Duodenal mucosa (tissue), 2 donors: ENCODE measurements around the gene MAK.
A peak's percentile ranks its signal among the peaks of the same experiment; 100 is the strongest.

Source experiments
- H3K27ac ChIP-seq: one replicate; pipeline ENCODE4 v1.7.0; 2013; ENCODE audit warnings: low read depth, low read length
- H3K27me3 ChIP-seq, 2 donors: one replicate each; pipeline ENCODE4 v1.7.0; 2013; ENCODE audit warnings: low read length in 2 of 2, control low read depth in 1 of 2; ENCODE audit not compliant: insufficient read depth in 2 of 2, control insufficient read depth in 1 of 2
- H3K36me3 ChIP-seq, 2 donors: one replicate each; pipeline ENCODE4 v1.7.0; 2013; ENCODE audit warnings: low read length in 2 of 2, control low read depth in 1 of 2; ENCODE audit not compliant: insufficient read depth in 2 of 2, control insufficient read depth in 1 of 2
- H3K4me1 ChIP-seq, 2 donors: one replicate each; pipeline ENCODE4 v1.7.0; 2013; ENCODE audit warnings: low read length in 2 of 2, control low read depth in 1 of 2; ENCODE audit not compliant: insufficient read depth in 2 of 2, control insufficient read depth in 1 of 2
- H3K4me3 ChIP-seq, 2 donors: one replicate each; pipeline ENCODE4 v1.7.0; 2013; ENCODE audit warnings: low read length in 2 of 2, low read depth in 1 of 2
- H3K9ac ChIP-seq, 2 donors: one replicate each; pipeline ENCODE4 v1.7.0; 2013; ENCODE audit warnings: low read length in 2 of 2, low read depth in 1 of 2
- H3K9me3 ChIP-seq, 2 donors: one replicate each; pipeline ENCODE4 v1.7.0; 2013; ENCODE audit warnings: low read length in 2 of 2, control low read depth in 1 of 2; ENCODE audit not compliant: control insufficient read depth in 1 of 2

MAK gene

DNA sequence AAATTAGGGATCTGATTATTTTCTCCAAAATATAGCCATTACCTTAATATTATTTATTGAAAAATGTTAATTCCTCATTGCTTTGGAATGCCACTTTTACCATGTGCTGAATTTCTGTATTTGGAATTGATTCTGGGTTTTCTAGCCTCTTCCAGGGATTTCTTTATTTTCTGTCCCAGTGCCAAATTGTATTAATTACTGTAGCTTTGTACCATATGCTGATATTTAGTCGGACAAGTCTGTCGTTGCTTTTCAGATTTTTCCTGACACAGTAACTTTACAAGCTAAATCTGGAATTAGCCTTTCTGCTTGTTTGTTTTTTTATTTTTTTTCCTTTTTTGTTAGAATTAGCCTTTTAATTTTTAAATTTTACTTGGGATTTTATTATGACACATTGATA is 101.6 kb downstream of the MAK start:
- Histone ChIP-seq H3K4me1 (no peaks in the 10 kb centered on the region), H3K9ac (no peak overlapping the region), H3K27me3 (no peaks in the 10 kb centered on the region), H3K4me3 (no peak overlapping the region), H3K27ac (no peak overlapping the region), H3K9me3 (no peaks in the 10 kb centered on the region), H3K36me3 (peaks cover 6 to 18% of the 10 kb centered on the region in 2 donors)

DNA sequence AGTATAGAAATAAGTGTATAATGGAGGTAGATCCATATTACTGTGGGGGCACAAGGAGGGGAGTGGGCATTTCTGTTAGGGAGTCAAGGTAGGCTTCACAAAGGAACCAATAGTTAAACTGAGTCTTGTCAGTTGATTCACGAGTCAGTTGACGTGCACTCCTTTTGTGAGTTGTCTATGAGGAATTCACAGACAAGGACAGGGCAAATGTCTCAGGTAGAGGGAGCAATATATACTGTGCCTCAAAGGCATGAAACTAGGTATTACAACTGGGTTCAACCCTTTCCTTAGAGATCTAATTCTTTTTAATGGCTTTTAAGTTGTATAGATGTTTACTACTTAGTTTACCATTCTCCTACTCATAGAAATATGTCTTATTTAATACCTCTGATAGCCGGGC is 104.5 kb downstream of the MAK start:
- H3K27me3 ChIP-seq: no peaks in the 10 kb centered on the region
- no peaks in the 10 kb centered on the region for H3K4me1 ChIP-seq
- no peak overlapping the region for H3K4me3 ChIP-seq
- H3K9me3 ChIP-seq: no peaks in the 10 kb centered on the region
- H3K27ac ChIP-seq: no peak overlapping the region
- no peak overlapping the region for H3K9ac ChIP-seq
- H3K36me3 ChIP-seq: peaks cover 6 to 38% of the 10 kb centered on the region in 2 donors

DNA sequence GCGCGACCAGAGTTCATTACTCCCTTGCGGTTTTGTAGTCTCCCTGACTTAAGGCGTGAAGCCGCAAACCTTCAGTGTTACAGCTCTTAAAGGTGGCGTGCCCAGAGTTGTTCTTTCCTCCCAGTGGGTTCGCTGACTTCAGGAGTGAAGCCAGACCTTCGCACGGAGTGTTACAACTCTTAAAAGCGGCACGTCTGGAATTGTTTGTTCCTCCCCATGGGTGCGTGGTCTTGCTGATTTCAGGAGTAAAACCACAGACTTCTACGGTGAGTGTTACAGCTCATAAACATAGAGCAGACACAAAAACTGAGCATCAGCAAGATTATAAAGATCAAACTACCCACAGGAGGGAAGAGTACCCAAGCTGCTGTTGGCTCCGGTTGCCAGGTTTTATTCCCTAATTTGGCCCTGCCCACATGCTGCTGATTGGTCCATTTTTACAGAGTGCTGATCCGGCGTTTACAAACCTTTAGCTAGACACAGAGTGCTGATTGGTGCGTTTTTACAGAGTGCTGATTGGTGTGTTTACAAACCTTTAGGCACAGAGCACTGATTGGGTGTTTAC is 105.1 kb downstream of the MAK start:
- Histone ChIP-seq H3K36me3 (peaks cover 9 to 40% of the 10 kb centered on the region in 2 donors), H3K4me1 (no peaks in the 10 kb centered on the region)

DNA sequence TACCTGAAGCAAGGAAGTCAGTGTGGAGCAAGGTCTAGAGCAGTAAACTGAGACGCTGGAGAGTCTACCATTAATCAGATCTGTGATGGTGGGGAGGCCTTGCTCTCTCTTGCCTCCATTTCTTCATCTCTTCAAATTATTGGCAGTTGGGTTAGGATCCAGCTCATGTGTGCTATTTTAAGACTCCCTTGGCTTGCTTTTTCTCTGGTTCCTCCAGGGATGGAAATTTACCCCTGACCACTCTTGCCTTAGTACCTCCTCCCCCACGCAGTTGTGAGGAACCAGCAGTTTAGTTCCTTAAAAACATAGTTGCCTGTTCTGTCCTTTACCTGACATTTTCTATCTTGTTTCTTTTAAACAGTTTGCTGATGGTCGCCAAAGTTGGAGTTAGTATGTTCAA is 108.1 kb downstream of the MAK start:
- Histone ChIP-seq H3K4me1 (no peaks in the 10 kb centered on the region), H3K9me3 (no peaks in the 10 kb centered on the region), H3K27me3 (no peaks in the 10 kb centered on the region), H3K9ac (no peak overlapping the region), H3K4me3 (no peak overlapping the region), H3K36me3 (peaks cover 15 to 51% of the 10 kb centered on the region in 2 donors), H3K27ac (no peak overlapping the region)

More for the DNA sequence above, 105.1 kb downstream of the MAK start:
- no peaks in the 10 kb centered on the region for H3K27me3 ChIP-seq
- no peak overlapping the region for H3K27ac ChIP-seq
- H3K9me3 ChIP-seq: no peaks in the 10 kb centered on the region
- no peak overlapping the region for H3K4me3 ChIP-seq
- no peak overlapping the region for H3K9ac ChIP-seq

DNA sequence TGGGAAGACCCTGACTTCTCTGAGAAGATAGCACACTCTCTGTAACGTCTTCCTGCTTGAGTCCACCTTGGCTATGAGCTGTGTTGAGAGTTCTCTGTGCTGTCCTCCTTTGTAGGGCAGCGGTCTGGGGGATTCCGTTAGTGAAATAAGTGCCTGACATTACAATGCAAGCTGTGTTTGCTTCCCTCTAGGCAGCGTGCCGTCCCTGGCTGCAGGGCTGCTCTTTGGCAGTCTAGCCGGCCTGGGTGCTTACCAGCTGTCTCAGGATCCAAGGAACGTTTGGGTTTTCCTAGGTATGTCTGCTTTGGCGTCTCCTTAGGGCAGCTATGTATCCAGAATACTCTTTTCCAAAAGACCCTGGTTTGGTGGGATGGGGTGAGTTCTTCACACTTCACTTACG is 112.6 kb downstream of the MAK start:
- Histone ChIP-seq H3K9ac (no peak overlapping the region), H3K27ac (no peak overlapping the region), H3K27me3 (no peaks in the 10 kb centered on the region), H3K4me1 (peaks cover 12 to 25% of the 10 kb centered on the region in 2 donors), H3K4me3 (no peak overlapping the region), H3K9me3 (no peaks in the 10 kb centered on the region), H3K36me3 (peaks cover 10 to 31% of the 10 kb centered on the region in 2 donors)

DNA sequence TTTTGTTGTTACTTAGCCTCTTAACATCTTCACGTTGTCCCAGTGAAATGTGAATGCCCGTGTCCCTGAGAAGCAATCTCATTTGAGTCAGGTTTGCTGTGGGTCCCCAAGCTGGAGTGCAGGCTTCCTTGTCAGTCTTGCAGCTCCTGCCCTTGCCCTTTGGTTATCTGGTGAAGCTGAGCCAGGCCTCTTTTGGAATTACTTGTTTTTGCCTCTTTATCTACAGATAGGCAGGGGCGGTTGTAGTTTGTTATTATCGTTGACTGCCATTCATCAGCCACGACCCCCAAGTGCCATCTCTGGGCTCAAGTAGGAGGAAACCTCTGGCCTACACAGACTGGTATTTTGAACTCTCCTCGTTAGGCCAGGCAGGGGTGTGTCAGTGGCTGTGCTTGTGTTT is 113.3 kb downstream of the MAK start:
- Histone ChIP-seq H3K9ac (no peak overlapping the region), H3K36me3 (peaks cover 10 to 25% of the 10 kb centered on the region in 2 donors), H3K4me1 (peaks cover 12 to 25% of the 10 kb centered on the region in 2 donors), H3K27me3 (no peaks in the 10 kb centered on the region), H3K9me3 (no peaks in the 10 kb centered on the region), H3K27ac (no peak overlapping the region), H3K4me3 (no peak overlapping the region)

DNA sequence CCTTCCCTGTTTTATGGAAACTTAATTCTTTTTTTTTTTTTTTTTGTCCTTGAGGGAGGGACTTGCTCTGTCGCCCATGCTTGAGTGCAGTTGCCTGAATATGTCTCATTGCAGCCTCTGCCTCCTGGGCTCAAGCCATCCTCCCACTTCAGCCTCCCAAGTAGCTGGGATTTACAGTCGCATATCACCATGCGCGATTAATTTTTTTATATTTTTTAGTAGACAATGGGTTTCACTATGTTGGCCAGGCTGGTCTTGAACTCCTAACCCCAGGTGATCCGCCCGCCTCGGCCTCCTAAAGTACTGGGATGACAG is 114.8 kb downstream of the MAK start:
- Histone ChIP-seq H3K36me3 (peaks cover 7 to 19% of the 10 kb centered on the region in 2 donors), H3K9ac (peak overlapping the region; percentile 93 to 98), H3K4me1 (peaks cover 12 to 25% of the 10 kb centered on the region in 2 donors), H3K4me3 (peak overlapping the region; percentile 91 to 93), H3K27me3 (no peaks in the 10 kb centered on the region), H3K9me3 (peaks cover 0 to 9% of the 10 kb centered on the region in 2 donors), H3K27ac (no peak overlapping the region)

DNA sequence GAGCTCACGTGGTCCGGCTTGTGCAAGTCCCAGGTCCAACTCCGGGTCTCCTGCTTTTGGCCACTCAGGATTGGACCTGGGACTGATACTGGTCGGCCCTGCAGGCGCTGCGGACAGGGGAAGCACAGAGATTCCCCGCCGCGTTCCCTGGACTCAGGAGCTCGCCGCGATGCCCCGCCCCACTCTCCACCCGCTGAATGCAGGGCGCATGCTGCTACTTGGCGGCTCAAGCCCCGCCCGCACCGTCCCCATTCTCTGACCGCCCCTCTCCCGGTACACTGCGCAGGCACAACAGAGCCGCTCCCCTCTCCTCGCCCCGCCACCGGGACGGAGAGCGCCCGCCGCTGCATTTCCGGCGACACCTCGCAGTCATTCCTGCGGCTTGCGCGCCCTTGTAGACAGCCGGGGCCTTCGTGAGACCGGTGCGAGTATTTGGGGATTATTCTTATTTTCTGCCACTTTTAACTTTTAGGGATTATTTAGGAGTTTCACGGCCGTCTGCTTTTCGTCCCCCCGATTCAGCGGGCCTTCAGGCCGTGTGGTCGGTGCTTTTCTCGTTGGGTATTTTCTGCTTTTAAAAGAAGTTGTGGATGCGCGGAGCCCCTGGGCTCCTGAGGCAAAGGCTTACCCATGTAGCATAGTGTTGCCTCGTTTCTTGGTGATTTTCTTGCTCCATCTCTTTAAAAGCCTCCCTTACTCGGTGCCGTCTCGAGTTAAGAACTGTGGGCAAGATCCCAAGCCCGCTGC is 115.3 kb downstream of the MAK start, which contains the start of gene TMEM14C:
Gene TMEM14C (plus strand): TSS at position 251 of the 747 bp plus-strand sequence. CDS start 1,544 bp downstream, outside the sequence.
- Histone ChIP-seq H3K36me3 (peaks cover 7 to 15% of the 10 kb centered on the region in 2 donors), H3K27ac (peak within 1 kb of the TSS; percentile 74), H3K9ac (peak within 1 kb of the TSS; percentile 93 to 98), H3K9me3 (peaks cover 3 to 14% of the 10 kb centered on the region in 2 donors), H3K4me1 (peaks cover 12 to 25% of the 10 kb centered on the region in 2 donors), H3K4me3 (peak within 1 kb of the TSS; percentile 91 to 93), H3K27me3 (no peaks in the 10 kb centered on the region)

DNA sequence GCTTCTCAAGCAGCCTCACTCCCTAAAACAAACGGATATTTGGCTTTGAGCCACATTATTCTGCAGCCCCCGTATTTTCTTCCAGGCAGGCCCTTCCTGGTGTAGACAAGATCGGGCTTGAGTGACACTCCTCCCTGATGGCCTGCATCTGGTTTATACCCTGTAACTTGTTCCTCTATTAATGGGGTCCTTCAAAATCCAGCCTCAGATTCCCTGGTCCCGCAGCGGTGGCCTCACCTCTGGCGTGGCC is 115.8 kb downstream of the MAK start:
- H3K4me3 ChIP-seq: peak overlapping the region; percentile 91 to 93
- H3K36me3 ChIP-seq: peaks cover 7 to 11% of the 10 kb centered on the region in 2 donors
- peaks cover 3 to 14% of the 10 kb centered on the region in 2 donors for H3K9me3 ChIP-seq
- peaks cover 12 to 25% of the 10 kb centered on the region in 2 donors for H3K4me1 ChIP-seq
- no peaks in the 10 kb centered on the region for H3K27me3 ChIP-seq
- peak overlapping the region; percentile 51 to 98 for H3K9ac ChIP-seq
- H3K27ac ChIP-seq: peak overlapping the region; percentile 74

DNA sequence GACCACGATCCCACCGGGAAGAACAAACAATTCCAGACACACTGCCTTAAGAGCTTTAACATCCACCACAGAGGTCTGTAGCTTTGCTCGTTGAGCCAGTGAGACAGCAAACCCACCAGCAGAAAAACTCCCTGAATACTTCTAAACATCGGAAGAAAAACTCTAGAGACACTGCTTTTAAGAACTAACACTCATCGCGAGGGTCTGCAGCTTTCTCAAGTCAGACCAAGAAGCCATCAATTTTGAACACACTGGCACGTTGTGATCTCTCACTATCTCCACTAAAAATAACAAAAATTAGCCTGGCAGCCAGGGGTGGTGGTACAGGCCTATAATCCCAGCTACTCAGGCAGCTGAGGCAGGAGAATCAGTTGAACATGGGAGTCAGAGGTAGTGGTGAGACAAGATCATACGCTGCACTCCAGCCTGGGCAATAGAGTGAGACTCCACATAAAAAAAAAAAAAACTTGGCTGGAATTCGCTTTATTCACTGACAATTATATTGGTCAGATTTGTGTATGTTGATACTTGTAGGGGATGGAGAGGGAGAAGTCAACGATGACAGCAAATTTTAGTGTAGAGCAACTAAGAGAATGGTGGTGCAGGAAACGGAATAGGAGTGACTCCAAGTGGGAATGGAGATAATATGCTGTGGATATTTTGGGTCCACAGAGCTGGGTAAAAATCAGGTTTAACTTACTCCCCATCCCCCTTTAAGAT is 116.3 kb downstream of the MAK start:
- H3K36me3 ChIP-seq: peaks cover 7 to 11% of the 10 kb centered on the region in 2 donors
- peak overlapping the region; percentile 74 for H3K27ac ChIP-seq
- H3K27me3 ChIP-seq: no peaks in the 10 kb centered on the region
- H3K4me3 ChIP-seq: peak overlapping the region; percentile 91 to 93
- H3K4me1 ChIP-seq: peaks cover 12 to 25% of the 10 kb centered on the region in 2 donors
- H3K9me3 ChIP-seq: peaks cover 3 to 14% of the 10 kb centered on the region in 2 donors
- H3K9ac ChIP-seq: peak overlapping the region; percentile 51 to 98
